Activated CD8-positive, alpha-beta T cell treated with anti-CD3 and anti-CD28 coated beads for 36 hours (primary cell): ENCODE measurements around the gene SYNDIG1. TPM values are rescaled to one million over a fixed set of nuclear protein-coding genes. Genes with fewer than 3 reads are reported as not detected.

Experiments used
- ATAC-seq: fragments of 200-7000 bp; cut with Tn5 transposase; one replicate; pipeline ENCODE4 v1.10.0; 2021; ENCODE audit warnings: mild to moderate bottlenecking, moderate library complexity
- CTCF ChIA-PET: fragments of 350-600 bp; sonication (Branson Sonifier 250); formaldehyde crosslinking; loops from one replicate; lab custom pipeline; 2021; ENCODE audit warnings: antibody characterized with exemption; lab: Charles Lee
- POLR2A ChIA-PET: fragments of 350-600 bp; sonication (Branson Sonifier 250); formaldehyde crosslinking; loops from one replicate; lab custom pipeline; 2021; ENCODE audit warnings: antibody characterized with exemption; lab: Charles Lee
- DNase-seq: peaks from one replicate; pipeline ENCODE4 v3.0.0-alpha.2; 2020
- H3K27ac Mint-ChIP-seq: one replicate; pipeline ENCODE4 v1.8.0; 2021; ENCODE audit warnings: mild to moderate bottlenecking, mixed read lengths
- H3K27me3 Mint-ChIP-seq: one replicate; pipeline ENCODE4 v1.8.0; 2021; ENCODE audit warnings: mixed read lengths
- H3K36me3 Mint-ChIP-seq: one replicate; pipeline ENCODE4 v1.8.0; 2021; ENCODE audit warnings: low read depth, mixed read lengths
- H3K4me1 Mint-ChIP-seq: one replicate; pipeline ENCODE4 v1.8.0; 2021; ENCODE audit warnings: low read depth, mixed read lengths
- H3K4me3 Mint-ChIP-seq: one replicate; pipeline ENCODE4 v1.8.0; 2021; ENCODE audit warnings: mild to moderate bottlenecking, moderate library complexity, mixed read lengths
- H3K9me3 Mint-ChIP-seq: one replicate; pipeline ENCODE4 v1.8.0; 2021; ENCODE audit warnings: mixed read lengths
- intact Hi-C: fragments of 100-400 bp; cut with micrococcal nuclease; formaldehyde crosslinking; loops from one replicate; pipeline ENCODE4 v1.10.0; 2022
- total RNA-seq, 2 experiments: library from RNA; stranded (reverse); gene quantifications; one replicate each; pipeline ENCODE4 v1.2.3, GENCODE V29; 2021
- TF ChIP-seq, protein P1 (sequence below): fragments of 200-600 bp; IDR thresholded peaks from one replicate; pipeline ENCODE4 v1.8.0; 2022; ENCODE audit warnings: antibody characterized with exemption, mild to moderate bottlenecking

SYNDIG1 gene
- total RNA-seq, 2 experiments from 2014 or later, result not detected

DNA sequence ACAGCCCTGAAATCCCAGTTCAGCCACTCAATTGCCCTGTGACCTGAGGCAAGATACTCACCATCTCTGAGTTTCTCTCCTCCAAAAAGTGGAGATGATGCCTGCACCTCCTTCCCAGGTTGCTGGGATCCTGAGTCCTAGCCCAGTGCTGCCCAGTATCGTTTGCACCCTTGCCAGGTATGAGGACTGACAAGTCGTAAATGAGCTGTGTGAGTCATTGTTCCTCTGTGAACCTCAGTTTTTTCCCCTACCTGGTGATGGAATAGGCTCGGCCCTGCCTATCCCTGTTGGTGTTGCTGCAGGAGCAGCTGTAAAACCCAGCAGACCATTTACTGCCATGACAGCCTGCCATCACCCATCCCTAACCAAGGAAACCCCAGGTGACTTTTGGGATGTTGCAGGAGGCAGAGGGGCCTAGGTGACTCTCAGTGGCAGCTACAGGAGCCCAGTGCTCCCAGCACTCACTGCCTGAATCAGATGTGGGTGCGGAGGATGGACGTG lies 229.3 kb downstream of the SYNDIG1 start:
- TF ChIP-seq, protein P1, sequence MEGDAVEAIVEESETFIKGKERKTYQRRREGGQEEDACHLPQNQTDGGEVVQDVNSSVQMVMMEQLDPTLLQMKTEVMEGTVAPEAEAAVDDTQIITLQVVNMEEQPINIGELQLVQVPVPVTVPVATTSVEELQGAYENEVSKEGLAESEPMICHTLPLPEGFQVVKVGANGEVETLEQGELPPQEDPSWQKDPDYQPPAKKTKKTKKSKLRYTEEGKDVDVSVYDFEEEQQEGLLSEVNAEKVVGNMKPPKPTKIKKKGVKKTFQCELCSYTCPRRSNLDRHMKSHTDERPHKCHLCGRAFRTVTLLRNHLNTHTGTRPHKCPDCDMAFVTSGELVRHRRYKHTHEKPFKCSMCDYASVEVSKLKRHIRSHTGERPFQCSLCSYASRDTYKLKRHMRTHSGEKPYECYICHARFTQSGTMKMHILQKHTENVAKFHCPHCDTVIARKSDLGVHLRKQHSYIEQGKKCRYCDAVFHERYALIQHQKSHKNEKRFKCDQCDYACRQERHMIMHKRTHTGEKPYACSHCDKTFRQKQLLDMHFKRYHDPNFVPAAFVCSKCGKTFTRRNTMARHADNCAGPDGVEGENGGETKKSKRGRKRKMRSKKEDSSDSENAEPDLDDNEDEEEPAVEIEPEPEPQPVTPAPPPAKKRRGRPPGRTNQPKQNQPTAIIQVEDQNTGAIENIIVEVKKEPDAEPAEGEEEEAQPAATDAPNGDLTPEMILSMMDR, result no peak
- H3K27ac Mint-ChIP-seq, result no peak overlapping the region
- H3K4me3 Mint-ChIP-seq, result no peak overlapping the region
- H3K4me1 Mint-ChIP-seq, result no peaks in the 10 kb centered on the region
- H3K27me3 Mint-ChIP-seq, result no peaks in the 10 kb centered on the region
- DNase-seq (no peak), ATAC-seq (no peak)
- ChIA-PET CTCF (no interaction called here), POLR2A (no interaction called here)
- no peaks in the 10 kb centered on the region for H3K9me3 Mint-ChIP-seq
- H3K36me3 Mint-ChIP-seq, result no peaks in the 10 kb centered on the region
- intact Hi-C loops, result no loop called here

DNA sequence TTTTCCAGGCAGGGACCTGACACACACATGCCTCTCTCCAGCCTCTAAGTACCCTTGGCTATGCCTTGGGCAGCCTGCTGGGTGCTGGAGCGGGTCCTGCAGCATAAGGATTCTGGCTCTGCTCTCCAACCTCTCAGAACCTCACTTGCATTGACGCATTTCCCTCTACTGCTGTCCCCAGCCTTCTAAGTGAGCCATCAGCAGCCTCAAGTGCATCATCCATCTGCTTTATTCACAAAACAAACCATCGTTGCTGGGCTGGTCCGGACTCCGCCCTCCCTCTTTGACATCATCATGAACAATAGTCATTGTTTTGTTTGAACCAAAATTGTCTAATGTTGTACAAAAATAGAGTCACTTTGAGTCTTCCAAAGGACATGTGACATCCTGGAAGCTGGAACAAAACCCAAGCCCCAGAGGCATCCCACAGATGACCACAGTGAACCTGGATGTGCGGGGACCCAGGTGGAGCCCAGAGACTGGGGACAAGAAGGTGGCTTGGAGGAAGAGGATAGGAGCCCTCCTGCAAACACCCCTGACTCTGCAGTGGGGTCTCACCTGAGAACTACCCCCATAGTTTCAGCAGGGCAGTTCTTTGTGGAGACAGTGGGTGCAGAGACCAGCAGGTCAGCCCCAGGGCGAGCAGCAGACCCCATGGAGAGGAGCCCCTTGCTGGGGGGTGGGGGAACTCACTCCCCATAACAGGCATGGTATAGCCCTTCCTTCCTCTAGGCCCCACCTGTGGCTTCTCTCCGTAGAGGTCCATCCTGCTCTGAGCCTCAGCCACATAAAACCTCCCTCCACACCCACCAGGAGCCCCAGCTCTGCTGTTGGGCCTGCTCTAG lies 230.1 kb downstream of the SYNDIG1 start:
- CTCF ChIA-PET, result no interaction called here
- H3K27me3 Mint-ChIP-seq, result no peaks in the 10 kb centered on the region
- intact Hi-C loops, result no loop called here

DNA sequence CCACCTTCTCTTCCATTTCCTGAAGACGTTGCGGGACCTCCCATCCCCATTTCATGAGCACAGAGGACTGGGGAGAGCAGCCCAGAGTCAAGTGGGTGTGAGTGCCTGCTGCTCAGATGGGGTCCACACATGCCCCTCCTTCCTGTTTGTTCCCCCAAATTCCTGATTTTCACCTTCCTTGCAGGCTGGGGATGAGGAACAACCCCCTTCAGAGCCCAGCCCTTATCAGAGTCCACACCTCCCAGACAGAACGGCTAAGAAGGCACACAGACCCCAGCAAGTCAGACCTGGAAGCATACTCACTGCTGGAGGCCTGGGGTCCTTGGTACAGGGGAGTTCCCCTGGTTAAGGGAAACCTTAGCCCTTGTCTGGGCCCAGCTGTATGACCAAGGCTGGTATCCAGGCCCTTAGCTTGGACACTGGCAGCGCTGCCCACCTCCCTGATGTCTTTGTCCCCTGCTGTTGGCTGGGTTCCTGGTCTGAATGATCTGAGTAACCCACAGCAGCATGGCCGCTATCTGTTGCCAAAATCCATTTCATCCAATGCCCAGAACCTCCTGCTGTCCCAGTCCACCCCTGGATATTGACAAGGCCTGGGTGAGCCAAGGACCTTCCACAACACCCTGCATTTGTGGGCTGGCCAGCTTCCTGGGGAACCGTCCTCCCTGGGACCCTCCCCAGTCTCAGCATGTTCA lies 230.9 kb downstream of the SYNDIG1 start:
- H3K27me3 Mint-ChIP-seq, result no peaks in the 10 kb centered on the region
- H3K4me1 Mint-ChIP-seq, result no peaks in the 10 kb centered on the region
- H3K36me3 Mint-ChIP-seq, result no peaks in the 10 kb centered on the region
- ATAC-seq (no peak), DNase-seq (no peak)
- no peaks in the 10 kb centered on the region for H3K9me3 Mint-ChIP-seq
- ChIA-PET POLR2A (no interaction called here), CTCF (no interaction called here)
- intact Hi-C loops, result no loop called here
- TF ChIP-seq, protein P1, result no peak
- H3K27ac Mint-ChIP-seq, result no peak overlapping the region
- H3K4me3 Mint-ChIP-seq, result no peak overlapping the region

More for the DNA sequence above, 230.1 kb downstream of the SYNDIG1 start:
- no peaks in the 10 kb centered on the region for H3K4me1 Mint-ChIP-seq
- POLR2A ChIA-PET, result no interaction called here
- no peak for DNase-seq
- ATAC-seq, result no peak
- no peaks in the 10 kb centered on the region for H3K9me3 Mint-ChIP-seq
- TF ChIP-seq, protein P1, result no peak
- no peaks in the 10 kb centered on the region for H3K36me3 Mint-ChIP-seq
- no peak overlapping the region for H3K27ac Mint-ChIP-seq
- no peak overlapping the region for H3K4me3 Mint-ChIP-seq

DNA sequence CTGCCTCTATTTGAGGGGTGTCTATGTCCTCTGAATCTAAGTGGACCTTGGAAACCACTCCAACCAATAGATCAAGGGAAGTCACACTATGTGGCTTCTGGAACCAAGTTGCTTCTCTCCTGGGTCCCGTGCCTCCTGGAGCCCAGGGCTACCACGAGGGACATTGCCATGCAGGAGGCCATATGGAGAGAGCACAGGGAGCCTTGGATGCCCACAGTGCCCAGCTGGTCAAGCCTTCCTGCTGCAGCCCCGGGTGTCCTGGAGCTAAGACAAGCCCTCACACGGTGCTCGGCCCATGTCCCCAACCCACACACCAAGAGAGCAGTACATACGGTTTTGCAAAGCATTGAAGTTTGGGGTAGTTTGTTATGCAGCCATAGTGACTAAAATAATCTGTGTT lies 231.6 kb downstream of the SYNDIG1 start:
- no peak overlapping the region for H3K27ac Mint-ChIP-seq
- POLR2A ChIA-PET, result no interaction called here

More for the DNA sequence above, 231.6 kb downstream of the SYNDIG1 start:
- TF ChIP-seq, protein P1, result no peak
- DNase-seq (no peak), ATAC-seq (no peak)
- CTCF ChIA-PET, result no interaction called here
- Mint-ChIP-seq H3K27me3 (no peaks in the 10 kb centered on the region), H3K36me3 (no peaks in the 10 kb centered on the region), H3K4me1 (no peaks in the 10 kb centered on the region), H3K4me3 (no peak overlapping the region), H3K9me3 (no peaks in the 10 kb centered on the region)
- intact Hi-C loops, result no loop called here
